Left renal pelvis (tissue), 4 donors: ENCODE results near the gene RRP8. TPM values are rescaled to one million over a fixed set of nuclear protein-coding genes. Genes with fewer than 3 reads are reported as not detected.

Experiments
- DNase-seq, 4 donors: peaks; one replicate each; pipeline ENCODE4 v3.0.0-alpha.2; 2013; ENCODE audit warnings: low read depth in 4 of 4, low spot score in 3 of 4
- polyA plus RNA-seq, 4 donors: library from polyadenylated mRNA; unstranded; fragments of 120-200 nt; gene quantifications; one replicate each; pipeline ENCODE4 v1.2.1, GENCODE V29; 2013; ENCODE audit not compliant: insufficient read length in 4 of 4

Gene RRP8
- polyA plus RNA-seq, 4 donors: 19.2 to 24.9 (median 19.9) TPM

DNA sequence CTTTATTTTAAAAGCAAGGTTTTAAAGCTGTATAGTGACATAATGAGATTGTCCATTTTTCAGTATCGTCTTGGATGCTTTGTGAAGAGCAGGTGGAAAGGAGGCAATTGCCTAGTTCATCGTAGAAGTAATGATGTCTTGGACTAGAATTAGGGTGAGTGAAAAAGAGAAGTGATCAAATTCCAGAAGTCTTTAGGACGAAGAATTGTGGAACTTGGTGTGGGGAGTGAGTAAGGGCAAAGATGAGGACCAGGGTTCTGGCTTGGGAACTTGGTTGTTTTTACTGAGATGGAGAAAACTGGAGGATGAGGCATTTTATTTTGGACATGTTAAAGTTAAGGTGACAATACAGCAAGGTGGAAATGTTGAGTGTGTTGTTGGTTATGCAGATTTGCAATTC lies 1.4 kb upstream of the RRP8 start:
- DNase-seq: no peak

- DNase-seq: peak in 2 of 4 donors; percentile 40 to 58
Measured at GRCh38 chr11:6604081-6604626, 738 bp upstream of the RRP8 start.

GRCh38 chr11:6602096-6602940 lies 1.1 kb downstream of the RRP8 start:
- no peak for DNase-seq

DNA sequence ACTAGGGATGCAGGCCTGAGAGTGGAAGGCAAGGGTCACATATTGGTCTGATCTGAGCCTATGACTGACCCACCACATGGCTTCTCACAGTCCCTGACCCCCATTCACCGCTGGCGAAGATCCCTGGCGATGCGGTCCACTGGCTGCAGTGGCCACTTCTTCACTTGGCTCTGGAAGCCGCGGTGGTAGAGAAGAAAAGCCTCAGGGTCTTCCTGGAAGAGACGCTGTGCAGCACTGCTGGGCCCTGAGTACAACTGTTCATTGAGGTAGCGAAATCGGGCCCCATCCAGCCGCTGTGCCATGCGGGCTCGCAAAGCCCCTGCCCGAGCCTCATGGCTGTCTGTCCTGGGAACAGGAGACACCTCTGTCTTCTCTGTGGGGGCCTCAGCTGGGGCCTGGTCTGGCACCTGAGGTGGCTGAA lies 2.4 kb downstream of the RRP8 start:
- no peak for DNase-seq

GRCh38 chr11:6599881-6600390 lies 3.5 kb downstream of the RRP8 start:
- DNase-seq: no peak

- DNase-seq: no peak
Measured at GRCh38 chr11:6599449-6599848, 4.0 kb downstream of the RRP8 start.

DNA sequence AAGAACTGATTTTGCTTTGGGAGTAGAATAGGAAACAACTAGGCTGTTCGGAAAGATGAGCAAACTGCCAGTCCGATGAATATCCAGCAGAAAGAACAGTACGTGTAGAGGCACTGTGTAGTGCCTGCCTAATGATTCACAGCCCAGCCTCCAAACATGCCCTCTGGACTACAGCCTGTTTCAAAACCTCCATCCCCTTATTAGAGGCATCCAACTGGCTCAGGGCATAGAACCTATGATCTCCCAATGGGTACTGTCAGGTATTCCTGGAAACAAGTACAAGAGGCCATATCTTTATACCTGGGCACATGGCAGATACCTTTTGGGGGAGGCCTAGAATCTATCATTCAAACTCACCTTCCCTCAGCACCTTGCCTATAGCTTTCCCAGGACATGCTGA lies 4.9 kb downstream of the RRP8 start:
- DNase-seq: no peak

DNA sequence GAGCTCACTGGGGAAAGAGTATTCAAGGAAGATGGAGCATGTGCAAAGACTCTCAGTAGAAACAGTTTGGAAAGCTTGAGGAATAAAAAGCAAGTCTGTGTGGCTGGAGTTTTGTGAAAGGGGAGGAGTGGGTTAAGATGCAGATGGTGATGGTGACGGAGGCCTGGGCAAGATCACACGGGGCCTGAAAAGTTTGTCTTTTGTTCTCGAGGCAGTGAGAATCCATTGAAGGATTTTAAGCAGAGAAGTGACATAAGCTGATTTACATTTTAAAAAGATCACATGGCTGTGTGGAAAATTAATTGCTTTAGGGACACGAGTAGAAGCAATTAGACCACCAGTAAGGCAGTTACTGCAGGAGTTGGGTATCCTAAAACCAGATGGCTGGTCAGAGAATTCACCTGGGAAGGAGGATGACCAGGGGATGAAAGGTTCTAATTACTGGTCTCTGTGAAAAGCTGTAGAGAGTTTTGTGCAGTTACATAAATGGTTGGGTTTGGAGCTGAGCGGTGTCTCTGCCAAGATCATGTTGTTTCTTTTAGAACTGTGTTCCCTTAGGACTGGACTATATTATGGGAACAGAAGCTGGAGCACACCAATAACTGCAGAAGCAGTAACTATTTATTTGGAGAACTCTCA lies 7.1 kb downstream of the RRP8 start:
- no peak for DNase-seq

GRCh38 chr11:6594142-6594768 lies 9.2 kb downstream of the RRP8 start:
- no peak for DNase-seq

GRCh38 chr11:6588018-6588417 lies 15.4 kb downstream of the RRP8 start:
- no peak for DNase-seq

DNA sequence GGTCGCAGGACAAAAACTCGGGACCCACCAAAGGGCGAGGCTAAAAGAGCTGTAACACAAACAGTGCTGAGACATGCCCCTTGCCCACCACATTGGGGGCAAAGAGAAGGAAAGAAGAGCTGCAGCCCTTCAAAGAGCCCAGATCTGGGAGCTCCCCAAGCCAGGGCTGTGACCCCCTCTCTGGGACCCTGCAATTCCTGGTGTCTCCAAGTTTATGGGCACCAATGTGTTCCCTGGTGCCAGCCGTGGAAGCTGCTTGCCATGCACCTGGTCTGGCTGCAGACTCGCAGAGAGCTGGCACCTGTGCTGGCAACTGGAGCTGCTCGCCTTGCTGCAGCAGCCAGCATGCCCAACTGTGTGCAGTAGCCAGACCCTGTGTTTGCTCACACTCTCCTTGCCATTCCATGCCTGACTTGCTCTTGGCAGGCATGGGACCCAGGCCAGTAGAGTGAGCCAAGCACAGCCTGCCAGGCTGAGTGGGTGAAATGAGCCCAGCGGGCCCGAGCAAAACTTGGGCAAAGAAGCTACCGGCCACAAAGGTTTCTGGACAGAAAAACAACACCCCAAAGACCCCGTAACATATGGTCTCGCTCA lies 16.0 kb downstream of the RRP8 start:
- no peak for DNase-seq

DNA sequence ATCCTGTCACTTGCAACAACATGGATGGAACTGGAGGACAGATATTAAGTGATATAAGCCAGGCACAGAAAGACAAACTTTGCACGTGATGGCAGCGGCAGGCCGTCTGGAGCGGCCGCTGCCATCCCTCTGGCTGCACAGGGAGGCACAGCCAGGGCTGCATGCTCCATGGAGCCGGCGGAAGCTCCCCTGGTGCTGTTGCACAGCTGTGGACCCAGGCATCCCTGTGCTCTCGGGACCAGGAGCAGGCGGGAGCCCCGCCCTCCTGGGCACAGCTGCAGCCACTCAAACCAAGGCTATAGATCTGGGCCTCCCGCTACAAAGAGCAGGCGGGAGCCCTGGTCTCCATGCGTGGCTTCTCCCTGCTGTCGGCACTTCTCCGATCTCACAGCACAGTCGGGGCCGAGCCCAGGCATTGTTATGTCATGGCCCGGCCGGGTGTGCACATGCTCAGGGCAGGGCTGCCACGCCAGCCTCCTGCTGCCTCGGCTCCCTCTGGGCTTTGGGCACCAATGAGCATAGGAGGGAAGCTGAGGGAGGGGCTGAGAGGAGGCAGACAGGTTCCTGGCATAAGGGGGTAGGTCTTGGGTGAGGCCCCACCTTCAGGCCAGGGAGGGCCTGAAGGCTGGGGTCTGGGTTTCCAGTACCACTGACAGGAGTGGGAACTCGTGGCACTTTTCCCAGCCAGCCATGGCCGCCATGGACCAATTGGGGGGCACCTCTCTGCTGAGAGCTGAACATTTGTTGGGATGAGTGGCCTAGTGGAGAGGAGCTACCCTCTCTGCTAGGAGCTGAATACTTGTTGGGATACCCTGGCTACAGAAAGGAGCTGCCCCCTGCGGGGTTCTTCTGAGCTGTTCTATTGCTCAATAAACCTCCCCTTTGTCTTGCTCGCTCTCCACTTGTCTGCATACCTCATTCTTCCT lies 16.7 kb downstream of the RRP8 start:
- no peak for DNase-seq

DNA sequence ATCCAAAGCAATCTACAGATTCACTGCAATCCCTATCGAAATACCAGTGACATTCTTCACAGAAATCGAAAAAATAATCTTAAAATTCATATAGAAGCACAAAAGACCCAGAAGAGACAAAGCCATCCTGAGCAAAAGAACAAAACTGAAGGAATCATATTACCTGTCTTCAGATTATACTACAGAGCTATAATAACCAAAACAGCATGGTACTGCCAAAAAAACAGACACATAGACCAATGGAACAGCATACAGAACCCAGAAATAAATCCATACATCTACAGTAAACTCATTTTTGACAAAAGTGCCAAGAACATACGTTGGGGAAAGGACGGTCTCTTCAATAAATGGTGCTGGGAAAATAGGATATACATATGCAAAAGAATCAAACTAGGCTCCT lies 18.9 kb downstream of the RRP8 start:
- no peak for DNase-seq

GRCh38 chr11:6583584-6583983 lies 19.8 kb downstream of the RRP8 start:
- DNase-seq: no peak

- DNase-seq: no peak
Measured at GRCh38 chr11:6579681-6580080, 23.7 kb downstream of the RRP8 start.

DNA sequence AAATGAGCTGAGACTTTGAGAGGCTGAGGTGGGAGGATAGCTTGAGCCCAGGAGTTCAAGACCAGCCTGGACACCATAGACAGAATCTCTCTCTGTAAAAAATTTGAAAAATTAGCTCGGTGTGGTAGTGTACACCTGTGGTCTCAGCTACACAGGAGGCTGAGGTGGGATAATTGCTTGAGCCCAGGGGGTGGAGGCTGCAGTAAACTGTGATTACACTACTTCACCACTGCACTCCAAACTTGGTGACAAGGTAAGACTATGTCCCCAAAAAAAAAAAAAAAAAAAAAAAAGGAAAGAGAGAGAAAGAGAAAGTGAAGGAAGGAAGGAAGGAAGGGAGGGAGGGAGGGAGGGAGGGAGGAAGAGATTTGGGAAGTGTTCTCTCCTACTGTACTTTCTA lies 25.3 kb downstream of the RRP8 start:
- no peak for DNase-seq

DNA sequence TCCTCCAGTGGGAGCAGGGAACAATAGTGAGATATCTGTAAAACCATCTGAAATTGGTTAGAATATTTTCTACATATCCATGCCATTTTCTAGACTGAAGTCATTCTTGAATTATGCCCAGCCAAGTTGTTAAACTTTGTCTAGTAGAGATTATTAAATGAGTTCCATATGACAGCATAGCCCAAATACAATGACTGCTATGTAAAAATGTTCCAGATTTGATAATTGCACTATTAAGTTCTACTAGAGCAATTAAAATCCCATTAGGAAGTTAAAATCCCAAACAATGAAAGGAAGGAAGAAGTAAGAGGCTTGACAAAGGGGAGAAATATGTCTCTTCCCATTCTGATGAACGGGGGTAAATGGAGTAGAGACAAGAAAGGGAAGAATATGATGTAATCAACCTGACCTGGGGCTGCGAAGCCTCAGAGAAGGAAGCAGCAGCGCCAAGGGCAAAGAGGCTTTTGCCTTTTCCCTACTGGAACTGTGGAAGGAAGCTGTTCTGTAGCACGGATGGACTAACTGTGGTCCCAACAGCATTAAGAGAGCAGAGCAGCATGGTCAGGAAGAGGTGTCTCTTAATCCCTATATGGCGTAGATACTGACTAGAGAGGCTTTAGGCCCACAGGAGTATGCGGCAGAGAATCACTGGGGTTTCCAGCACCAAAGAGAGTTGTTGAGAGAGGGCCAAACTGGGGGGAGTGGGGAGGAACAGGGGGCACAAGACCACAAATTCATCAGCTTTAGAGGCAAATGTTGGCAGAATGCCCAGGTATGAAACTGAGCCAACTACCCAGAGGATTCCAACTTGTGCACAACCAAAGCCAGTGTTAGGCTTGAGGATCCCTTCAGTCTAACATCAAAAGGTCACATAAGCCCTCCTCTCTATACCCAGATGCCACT lies 26.7 kb downstream of the RRP8 start:
- DNase-seq: no peak

DNA sequence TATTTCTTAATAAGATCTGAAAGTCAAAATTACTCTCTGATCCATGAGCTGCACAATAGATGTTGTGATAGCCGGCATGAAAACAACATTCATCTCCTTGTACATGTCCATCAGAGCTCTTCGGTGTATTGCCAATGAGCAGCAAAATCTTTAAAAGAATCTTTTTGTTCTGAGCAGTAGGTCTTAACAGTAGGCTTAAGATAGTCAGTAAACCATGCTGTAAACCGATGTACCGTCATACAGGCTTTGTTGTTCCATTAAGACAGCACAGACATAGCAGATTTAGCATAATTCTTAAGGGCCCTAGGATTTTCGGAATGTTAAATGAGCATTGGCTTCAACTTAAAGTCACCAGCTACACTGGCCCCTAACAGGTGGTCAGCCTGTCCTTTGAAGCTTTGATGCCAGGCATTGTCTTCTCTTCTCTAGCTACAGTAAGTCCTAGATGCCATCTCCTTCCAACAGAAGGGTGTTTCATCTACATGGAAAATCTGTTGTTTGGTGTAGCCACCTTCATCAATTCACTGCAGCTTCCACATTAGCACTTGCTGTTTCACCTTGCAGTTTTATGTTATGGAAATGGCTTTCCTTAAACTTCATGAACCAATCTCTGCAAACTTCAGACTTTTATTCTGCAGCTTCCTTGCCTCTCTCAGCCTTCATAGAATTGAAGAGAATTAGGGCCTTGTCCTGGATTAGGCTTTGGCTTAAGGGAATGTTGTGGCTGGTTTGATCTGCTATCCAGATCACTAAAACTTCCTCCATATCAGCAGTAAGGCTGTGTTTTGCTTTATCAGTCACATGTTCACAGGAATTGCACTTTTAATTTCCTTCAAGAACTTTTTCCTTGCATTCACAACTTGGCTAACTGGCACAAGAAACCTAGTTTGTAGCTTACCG lies 28.4 kb downstream of the RRP8 start:
- DNase-seq: no peak
